ENCODE results near the gene PAX2.

DNA sequence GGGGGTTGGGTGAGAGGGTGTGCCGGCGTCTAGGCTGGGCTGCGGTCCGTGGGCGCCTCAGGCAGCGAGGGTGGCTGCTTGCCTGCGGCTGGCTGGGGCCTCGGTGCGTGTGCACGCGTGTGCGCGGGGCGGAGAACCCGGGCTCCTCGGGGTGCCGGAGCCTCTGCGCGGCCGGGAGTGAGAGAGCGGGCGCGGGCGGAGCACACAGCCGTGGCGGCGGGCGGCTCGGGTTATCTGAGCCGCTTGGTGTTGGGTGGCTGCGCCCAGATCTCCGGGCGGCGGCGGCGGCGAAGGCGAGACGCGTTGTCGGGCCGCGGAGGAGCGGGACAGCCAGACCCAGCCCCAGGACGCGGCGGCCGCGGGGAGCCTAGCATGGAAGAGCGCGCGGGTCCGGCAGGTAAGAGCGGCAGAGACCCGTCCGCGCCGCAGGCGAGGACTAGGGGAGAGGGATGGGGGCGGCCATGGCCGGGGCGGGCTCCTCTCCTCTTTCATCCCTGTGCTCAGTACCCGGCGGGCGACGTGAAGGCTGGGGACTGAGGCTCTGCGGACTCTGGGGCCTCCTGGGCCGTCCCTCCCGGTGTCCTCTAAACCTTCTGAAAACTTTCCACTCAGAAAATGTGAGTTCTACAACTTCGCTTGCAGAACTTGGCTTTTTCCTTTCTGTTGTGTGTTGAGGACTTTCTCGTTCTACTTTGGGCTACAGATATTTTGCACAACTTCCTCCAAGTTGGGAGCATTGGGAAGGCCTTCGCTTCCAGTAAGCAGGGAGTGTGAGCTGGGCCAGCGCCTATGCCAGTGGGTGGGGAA lies 9.8 kb upstream of the PAX2 start:
- TF ChIP-seq CTCF (IDR thresholded peaks at IDR 0.05) (no peak), POLR2A (IDR thresholded peaks at IDR 0.05) (no peak)

Data from adrenal gland (tissue), 5 donors.